Measurements from ENCODE around the gene UNKL.

UNKL gene

GRCh38 chr16:1334739-1335138 is 79.8 kb downstream of the UNKL start:
- TF ChIP-seq CTCF (IDR thresholded peaks at IDR 0.05; ENCODE audit: low read depth, low read length, missing control alignments), result no peak
- no peak overlapping the region for H3K4me3 ChIP-seq (replicated peaks; ENCODE audit: low read depth, low read length)
- no peak for DNase-seq (ENCODE audit: extremely low read depth, low read depth)

- TF ChIP-seq CTCF (IDR thresholded peaks at IDR 0.05; ENCODE audit: low read depth, low read length, missing control alignments), result no peak
- DNase-seq (ENCODE audit: extremely low read depth, low read depth), result no peak
- no peak overlapping the region for H3K4me3 ChIP-seq (replicated peaks; ENCODE audit: low read depth, low read length)
Measured at GRCh38 chr16:1333854-1334700, 80.4 kb downstream of the UNKL start.

- TF ChIP-seq CTCF (IDR thresholded peaks at IDR 0.05; ENCODE audit: low read depth, low read length, missing control alignments), result no peak
Measured at GRCh38 chr16:1333149-1333812, 81.2 kb downstream of the UNKL start, which contains the start of gene BAIAP3. Gene BAIAP3, plus strand, starts transcription at chr16:1333645. Its CDS starts 4,905 bp downstream, at chr16:1338550.

GRCh38 chr16:1332618-1333148 is 81.8 kb downstream of the UNKL start:
- H3K4me3 ChIP-seq (replicated peaks; ENCODE audit: low read depth, low read length), result no peak overlapping the region
- no peak for DNase-seq (ENCODE audit: extremely low read depth, low read depth)
- no peak for TF ChIP-seq CTCF (IDR thresholded peaks at IDR 0.05; ENCODE audit: low read depth, low read length, missing control alignments)

More at GRCh38 chr16:1333149-1333812, 81.2 kb downstream of the UNKL start, which contains the start of gene BAIAP3:
- DNase-seq (ENCODE audit: extremely low read depth, low read depth), result no peak
- no peak within 1 kb of the TSS for H3K4me3 ChIP-seq (replicated peaks; ENCODE audit: low read depth, low read length)

- no peak for TF ChIP-seq CTCF (IDR thresholded peaks at IDR 0.05; ENCODE audit: low read depth, low read length, missing control alignments)
- DNase-seq (ENCODE audit: extremely low read depth, low read depth), result peak; percentile 77
- 0 out of 2 replicates have a peak overlapping the region, but pooled peaks have one; percentile 3 for H3K4me3 ChIP-seq (replicated peaks; ENCODE audit: low read depth, low read length)
Measured at GRCh38 chr16:1331712-1332617, 82.5 kb downstream of the UNKL start.

All from HFF-Myc (cell line).